HG03045 (cell line): ENCODE data around the gene CACNA2D2.

Source experiments
- ATAC-seq: cut with Tn5 transposase; IDR thresholded peaks from one replicate; pipeline ENCODE4 v1.9.1; 2021; ENCODE audit warnings: mild to moderate bottlenecking, moderate library complexity; ENCODE audit not compliant: unreplicated experiment

The CACNA2D2 gene

DNA sequence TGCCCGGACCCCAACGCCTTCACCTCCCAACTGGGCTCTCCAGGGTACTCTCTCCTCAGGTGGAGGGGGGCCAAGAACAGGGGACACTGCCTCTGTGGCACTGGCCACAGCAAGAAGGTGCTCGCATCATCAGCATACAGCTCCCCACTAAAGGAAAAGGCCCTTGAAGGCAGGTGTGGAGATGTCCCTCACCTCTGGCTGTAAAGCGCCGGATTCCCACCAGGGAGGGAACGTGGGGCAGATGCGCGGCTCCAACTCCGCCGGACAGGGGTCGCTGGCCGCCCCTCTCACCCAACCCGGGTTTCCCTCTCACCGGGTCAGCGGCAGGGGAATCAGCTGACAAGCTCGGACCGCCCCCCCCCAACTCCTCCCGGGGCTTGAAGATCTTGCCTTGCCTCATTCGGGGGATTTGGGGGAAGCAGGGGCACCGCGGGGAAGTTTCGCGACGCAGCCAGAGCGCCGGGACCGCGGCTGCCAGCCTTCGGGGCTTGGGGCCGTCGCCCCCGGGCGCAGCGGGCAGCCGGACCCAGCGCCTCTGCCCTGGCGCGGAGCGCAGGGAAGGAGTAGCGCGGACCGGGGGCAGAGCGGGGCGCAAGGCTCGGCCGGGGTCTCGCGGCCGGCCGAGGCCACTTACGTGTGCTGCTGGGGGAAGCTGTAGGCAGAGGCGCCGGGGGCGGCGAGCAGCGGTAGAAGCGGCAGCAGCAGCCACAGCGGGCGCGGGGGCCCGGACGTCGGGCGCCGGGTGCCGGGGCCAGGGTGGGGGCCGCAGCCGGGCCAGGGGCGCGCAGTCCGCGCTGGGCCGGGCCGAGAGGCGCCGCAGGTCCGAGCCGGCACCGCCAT is 630 bp downstream of the CACNA2D2 start:
- no peak for ATAC-seq

DNA sequence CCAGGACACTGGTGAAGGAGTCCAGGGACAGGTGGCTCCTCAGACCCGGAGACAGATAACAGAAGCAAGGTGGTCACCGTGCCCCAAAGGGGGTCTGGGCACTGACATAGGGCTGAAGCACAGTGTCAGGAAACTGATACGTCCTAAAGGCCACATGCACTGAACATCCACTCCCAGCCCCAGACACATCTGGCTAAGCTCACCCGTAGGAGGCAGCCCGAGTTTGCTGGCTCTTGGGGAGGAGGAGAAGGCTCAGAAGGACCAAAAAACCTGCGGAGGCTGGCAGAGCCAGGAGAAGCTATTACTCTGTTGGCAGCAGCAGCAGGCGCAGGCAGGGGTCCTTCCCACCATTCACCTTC is 1.2 kb downstream of the CACNA2D2 start:
- ATAC-seq: no peak

DNA sequence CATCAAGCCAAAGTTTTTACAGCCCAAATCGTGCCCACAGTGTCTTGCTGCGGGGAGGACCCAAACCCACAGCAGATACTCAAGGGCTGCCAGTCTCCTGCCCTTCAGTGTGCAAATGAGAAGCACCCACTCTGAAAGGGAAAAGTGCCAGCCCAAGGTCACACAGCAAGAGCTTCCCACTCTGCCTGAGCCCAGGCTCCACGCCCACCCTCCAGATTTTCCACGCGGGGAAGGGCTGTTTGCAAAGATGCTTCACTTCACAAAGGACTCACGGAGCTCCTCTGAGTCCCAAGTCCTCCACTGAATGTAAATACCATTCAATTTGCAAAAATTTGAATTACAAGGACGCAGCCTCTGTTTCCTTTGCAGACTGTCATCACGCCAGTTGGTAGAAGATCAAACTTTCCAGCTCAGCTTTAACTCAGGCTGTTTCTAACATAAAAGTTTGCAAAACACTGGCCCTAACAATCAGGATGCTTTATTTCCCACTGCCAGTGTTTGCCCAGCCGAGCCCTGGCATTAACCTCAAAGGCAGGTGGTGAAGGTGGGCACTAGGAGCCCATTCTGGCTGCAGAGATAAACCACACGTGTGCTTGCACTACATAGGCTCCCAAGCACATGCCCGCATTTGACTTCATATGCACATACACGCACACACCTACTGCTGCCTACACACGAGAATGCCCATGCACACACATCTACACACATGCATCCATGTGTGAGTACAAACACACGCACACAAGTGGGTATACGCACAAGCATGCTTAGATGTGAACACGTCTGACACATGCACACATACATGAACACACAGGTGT is 7.6 kb downstream of the CACNA2D2 start:
- no peak for ATAC-seq

DNA sequence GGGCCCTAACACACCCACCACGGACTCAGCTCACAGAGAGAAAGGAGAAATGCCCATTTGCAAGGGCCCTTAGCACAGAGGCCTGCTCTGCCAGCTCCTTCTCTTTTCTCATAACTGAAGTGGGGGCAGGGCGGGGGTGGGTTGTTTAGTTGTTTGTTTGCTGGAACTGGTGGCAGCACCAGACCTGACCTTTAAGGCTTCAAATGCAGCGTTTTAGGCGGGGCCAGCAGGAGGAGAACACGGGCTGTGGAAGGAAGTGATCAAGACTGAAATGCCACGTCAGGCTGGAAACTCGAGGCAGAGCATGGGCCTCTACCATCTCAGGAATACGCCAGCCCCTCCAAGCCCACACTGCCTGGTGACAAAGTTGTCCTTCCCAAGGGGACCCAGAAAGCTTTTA is 9.3 kb downstream of the CACNA2D2 start:
- ATAC-seq: no peak

DNA sequence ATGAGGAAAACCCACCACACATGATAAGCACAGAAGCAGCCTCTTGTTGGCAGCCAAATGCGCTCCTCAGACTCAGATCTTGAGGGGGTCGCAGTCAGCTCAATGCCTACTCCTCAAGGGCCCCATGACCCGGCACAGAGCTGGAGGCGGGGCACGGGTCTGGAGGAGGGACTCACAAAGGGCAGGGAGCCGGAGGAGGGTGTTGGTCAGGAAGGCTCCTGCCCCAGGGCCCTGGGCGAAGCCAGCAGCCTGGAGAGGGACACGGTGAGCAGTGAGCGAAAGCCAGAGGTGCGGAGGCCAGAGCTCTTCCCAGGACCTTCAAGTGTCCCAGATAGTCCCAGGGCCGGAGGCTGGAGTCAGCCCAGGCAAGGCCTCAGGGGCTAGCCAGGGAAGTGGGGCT is 9.8 kb downstream of the CACNA2D2 start:
- no peak for ATAC-seq

GRCh38 chr3:50493086-50493485 is 10.3 kb downstream of the CACNA2D2 start:
- ATAC-seq: no peak

DNA sequence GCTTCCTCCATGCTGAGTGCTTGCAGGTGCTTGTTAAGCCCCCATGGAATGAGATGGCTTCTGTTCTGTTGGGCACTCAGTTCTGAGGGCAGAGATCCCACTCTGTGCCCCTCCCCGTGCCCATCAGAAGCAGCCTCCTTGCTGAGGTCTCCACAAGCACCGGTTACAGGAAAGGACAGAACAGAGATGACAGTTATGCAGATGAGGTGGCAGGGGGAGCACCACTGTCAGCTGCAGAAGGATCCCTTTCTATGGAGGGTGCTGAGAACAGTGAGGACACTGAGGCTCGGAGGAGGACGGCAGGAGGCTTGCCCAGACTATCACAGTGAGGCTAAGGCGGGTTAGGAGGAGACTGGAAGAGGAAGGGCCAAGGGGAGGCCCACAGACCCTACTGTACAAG is 12.4 kb downstream of the CACNA2D2 start:
- ATAC-seq: no peak

- ATAC-seq: no peak
Measured at GRCh38 chr3:50490424-50490823, 13.0 kb downstream of the CACNA2D2 start.

DNA sequence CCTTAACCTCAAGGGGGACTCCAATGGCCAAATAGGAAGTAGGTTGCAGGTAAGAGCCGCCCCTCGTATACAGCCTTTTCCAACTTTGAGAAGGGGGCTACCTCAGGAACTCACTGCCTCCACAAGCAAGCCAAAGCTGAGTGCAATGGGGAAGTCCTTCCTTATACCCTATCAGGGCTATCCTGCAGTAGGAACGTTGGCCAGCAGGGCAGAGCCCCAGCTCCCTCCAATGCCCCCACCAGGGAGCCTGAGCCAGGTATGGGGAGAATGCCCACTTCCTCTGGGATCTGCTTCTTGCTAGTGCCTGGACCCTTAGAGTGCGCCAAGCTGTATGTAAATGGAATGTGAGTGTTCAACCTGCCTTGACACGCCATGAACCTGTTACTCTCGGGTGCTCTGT is 16.3 kb downstream of the CACNA2D2 start:
- ATAC-seq: no peak

DNA sequence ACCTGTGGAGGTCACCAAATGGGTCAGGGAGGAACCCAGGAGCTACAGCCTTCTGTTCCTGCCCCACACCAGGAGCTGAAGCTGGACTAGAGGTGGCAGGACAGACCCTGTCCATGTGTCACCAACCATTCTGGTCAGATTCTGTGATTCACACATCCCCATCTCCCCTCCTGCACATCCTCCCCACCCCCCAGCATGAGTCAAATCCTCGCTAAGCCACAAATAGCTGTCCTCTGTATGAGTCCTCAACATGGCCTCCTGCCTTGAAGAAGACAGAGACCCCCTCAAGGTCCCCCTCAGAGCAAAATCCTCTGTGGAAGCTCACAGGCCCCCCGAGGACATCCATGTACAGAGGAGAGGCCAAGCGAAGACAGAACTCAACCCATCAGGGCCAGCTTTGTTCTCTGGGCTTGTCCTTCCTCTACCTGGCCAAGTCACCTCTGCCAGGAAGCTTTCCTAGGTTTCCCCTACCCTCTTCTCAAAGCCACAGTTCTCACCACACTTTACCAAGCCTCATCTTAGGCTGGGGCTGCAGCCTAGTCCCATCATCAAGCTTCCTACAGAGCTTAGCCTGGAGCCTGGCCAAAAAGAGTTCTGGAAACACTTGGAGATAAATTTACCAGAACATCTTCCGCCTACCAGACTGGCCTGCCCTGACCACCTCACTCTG is 17.1 kb downstream of the CACNA2D2 start:
- ATAC-seq: no peak

- ATAC-seq: no peak
Measured at GRCh38 chr3:50484722-50485121, 18.7 kb downstream of the CACNA2D2 start.

- ATAC-seq: no peak
Measured at GRCh38 chr3:50483374-50483773, 20.1 kb downstream of the CACNA2D2 start.

DNA sequence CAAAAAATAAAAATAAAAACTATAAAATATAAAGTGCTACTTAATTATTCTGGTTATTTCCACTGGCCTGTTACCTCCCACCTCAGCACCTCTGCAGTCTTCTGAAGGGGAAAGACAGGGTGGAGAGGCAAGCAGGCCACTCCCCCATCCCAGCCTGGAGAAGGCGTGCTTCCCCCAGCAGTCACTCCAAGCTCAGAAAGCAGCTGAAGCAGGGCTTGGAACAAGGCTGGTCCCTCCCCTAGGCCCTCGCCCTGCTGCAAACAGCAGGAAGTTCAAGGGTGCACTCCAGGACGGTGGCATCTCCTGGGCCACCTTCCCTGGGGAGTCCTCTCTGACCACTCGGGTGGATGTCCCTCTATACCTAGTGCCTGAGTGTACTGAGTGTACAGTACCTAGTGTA is 21.4 kb downstream of the CACNA2D2 start:
- no peak for ATAC-seq

- ATAC-seq: no peak
Measured at GRCh38 chr3:50480471-50480870, 23.0 kb downstream of the CACNA2D2 start.

DNA sequence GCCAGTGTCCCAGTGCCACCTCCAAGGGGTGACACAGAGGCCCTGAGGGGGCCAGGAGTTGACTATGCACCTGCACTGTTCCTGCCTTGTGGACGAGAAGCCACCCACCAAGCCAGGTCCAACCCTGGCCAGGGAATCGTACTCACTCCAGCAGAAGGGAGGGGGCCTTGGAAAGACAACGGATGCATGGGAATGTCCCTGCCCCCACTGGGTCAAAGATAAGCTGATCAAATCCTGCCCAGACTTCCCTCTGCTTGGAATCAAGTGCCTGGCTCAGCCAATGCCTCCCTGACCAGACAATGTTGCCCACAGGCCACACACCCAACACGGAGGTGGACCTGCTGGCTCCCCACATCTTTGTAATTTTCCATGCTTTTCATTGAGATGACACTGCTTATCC is 23.9 kb downstream of the CACNA2D2 start:
- no peak for ATAC-seq

DNA sequence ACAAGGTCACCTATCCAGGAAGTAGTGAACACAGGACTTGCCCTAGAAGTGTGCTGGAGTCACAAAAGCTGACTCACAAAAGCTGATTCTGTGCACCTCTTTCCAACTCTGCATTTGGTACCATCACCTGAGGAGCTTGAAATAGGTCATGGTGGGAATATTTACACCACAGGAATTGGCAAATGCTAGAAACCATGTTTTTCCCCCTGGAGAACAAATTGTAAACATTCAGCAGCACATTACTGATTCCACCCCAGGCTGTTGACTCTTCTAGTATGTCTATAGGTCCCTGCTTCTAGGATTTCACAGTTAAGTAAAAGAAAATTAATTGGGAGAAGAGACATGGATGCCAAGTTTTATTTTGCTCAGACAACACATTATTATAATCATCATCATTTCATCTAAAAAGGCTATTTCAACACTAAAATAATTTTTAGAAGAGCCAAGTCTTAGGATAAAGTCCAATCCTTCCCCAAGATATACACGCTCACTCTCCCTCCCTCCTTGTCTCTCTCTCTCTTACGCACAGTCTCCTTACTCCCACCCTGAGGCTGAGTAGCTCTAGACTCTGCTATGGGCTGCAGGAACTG is 24.7 kb downstream of the CACNA2D2 start:
- no peak for ATAC-seq

GRCh38 chr3:50478051-50478450 is 25.4 kb downstream of the CACNA2D2 start:
- ATAC-seq: no peak

DNA sequence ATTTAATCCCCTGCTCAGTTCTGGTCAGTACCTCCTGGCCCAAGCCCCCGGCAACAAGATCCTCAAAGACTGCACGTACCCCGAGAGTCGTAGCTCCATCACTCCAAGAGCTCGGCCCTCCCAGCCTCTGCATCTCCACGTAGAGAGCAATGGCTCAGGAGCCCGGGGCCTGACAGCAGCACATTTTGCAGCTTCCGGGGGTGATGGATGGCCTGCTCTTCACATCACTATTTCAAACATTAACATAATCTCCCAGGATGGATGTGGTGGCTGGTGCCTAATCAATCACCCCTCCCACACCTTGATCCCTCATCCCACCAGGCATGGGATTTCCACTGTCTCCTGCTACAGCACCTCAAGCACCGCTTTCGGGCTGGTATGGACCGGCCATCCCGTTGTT is 28.1 kb downstream of the CACNA2D2 start:
- no peak for ATAC-seq

- ATAC-seq: no peak
Measured at GRCh38 chr3:50474717-50475116, 28.7 kb downstream of the CACNA2D2 start.

- ATAC-seq: no peak
Measured at GRCh38 chr3:50473768-50474167, 29.7 kb downstream of the CACNA2D2 start.

DNA sequence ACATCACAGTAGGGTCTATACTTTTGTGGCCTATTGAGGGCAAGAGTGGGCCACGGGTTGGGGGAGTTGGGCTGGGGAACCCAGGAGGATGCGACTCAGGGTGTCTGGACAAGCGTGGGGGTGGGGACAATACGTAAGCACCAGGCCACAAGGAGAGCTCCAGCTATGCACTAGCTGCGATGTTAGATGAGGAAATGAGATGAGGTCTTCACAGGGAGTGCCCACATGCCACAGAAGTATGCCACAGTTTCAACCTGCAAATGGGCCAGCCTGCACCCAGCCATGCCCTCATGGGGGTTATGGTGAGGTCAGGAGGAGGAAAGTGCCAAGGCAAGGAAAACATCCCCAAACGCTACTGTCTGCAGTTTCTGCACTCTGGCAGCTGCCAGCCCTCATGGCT is 30.5 kb downstream of the CACNA2D2 start:
- no peak for ATAC-seq
